ENCODE measurements around the gene EXOC6. TPM values are rescaled to one million over a fixed set of nuclear protein-coding genes. Genes with fewer than 3 reads are reported as not detected.

The EXOC6 gene
- total and polyA plus RNA-seq, 10 of the 15 experiments (the other 5 are each of a cell fraction or from before 2014, with no cell fraction given), result 7.6 to 53.8 (median 13.3) TPM

GRCh38 chr10:92892691-92893054 lies 44.4 kb downstream of the EXOC6 start:
- Histone ChIP-seq H3K27me3 (replicated peaks in 1 of 2; ENCODE audit: control insufficient read depth in 2 of 2, insufficient read depth in 2 of 2, low read length in 1 of 2) (no peaks in the 10 kb centered on the region), H3K79me2 (ENCODE audit: control insufficient read depth, insufficient read depth, low read length) (no peaks in the 10 kb centered on the region), H2AFZ (ENCODE audit: control insufficient read depth, low read depth, low read length) (no peak overlapping the region), H3K9me3 (replicated peaks; ENCODE audit: control insufficient read depth, insufficient read depth, low read length) (no peaks in the 10 kb centered on the region), H3K4me3 (no peak overlapping the region), H3K36me3 (ENCODE audit: control insufficient read depth in 2 of 2, insufficient read depth in 2 of 2, low read length in 1 of 2) (no peaks in the 10 kb centered on the region), H4K20me1 (ENCODE audit: control insufficient read depth, insufficient read depth) (no peaks in the 10 kb centered on the region), H3K4me1 (ENCODE audit: control insufficient read depth, insufficient read depth, low read length) (no peaks in the 10 kb centered on the region), H3K4me2 (ENCODE audit: control insufficient read depth, insufficient read depth) (no peak overlapping the region), H3K9ac (ENCODE audit: control insufficient read depth, insufficient read depth, low read length) (no peak overlapping the region), H3K27ac (ENCODE audit: control insufficient read depth, insufficient read depth) (no peak overlapping the region)
- whole genome bisulfite sequencing (ENCODE audit: insufficient coverage, insufficient replicate concordance, low lambda C conversion rate, missing lambda C conversion rate), result 95% methylated on average over 3 of the region's 3 CpGs
- intact Hi-C loops (cut with micrococcal nuclease; ENCODE audit: unreplicated experiment), result no loop called here
- no TSS peak for BruUV-seq (replicated peaks)
- ChIA-PET RAD21 (ENCODE audit: unreplicated experiment) (no interaction called here), SMC1A (ENCODE audit: uncharacterized antibody, unreplicated experiment) (interaction anchor here (0.6 to 0.8 kb wide), 2 partner anchors 9 to 12 kb away, joined by 3 read pairs; no protein-coding TSS in a partner anchor), POLR2A (no interaction called here), CTCF (interaction anchor here (1.0 to 1.6 kb wide), 5 partner anchors 9 to 147 kb away, joined by 3 to 7 read pairs (median 3); no protein-coding TSS in a partner anchor)
- in situ Hi-C loops (cut with MboI), result no loop called here
- FAIRE-seq, result no peak
- no peak for DNase-seq (ENCODE audit: low read depth, low spot score)
- ATAC-seq, result no peak
- TF ChIP-seq, protein P1, sequence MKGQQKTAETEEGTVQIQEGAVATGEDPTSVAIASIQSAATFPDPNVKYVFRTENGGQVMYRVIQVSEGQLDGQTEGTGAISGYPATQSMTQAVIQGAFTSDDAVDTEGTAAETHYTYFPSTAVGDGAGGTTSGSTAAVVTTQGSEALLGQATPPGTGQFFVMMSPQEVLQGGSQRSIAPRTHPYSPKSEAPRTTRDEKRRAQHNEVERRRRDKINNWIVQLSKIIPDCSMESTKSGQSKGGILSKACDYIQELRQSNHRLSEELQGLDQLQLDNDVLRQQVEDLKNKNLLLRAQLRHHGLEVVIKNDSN (IDR thresholded peaks at IDR 0.05; ENCODE audit: borderline replicate concordance, extremely low read length, insufficient read depth, low read depth, low read length), result no peak
- no peak for TF ChIP-seq ZBTB11 (CRISPR knock-in tag; IDR thresholded peaks at IDR 0.05)
- no peak for TF ChIP-seq CEBPB (IDR thresholded peaks at IDR 0.05; ENCODE audit: borderline replicate concordance in 1 of 2, low read depth in 2 of 2, low read length in 2 of 2)
- no peak for TF ChIP-seq SIX5 (IDR thresholded peaks at IDR 0.05; ENCODE audit: low read depth, low read length, severe bottlenecking)
- TF ChIP-seq STAT1 (conservative IDR thresholded peaks at IDR 0.05), result no peak
- no peak for TF ChIP-seq CREM (IDR thresholded peaks at IDR 0.05; ENCODE audit: low read depth)
- TF ChIP-seq MYB (IDR thresholded peaks at IDR 0.05; ENCODE audit: borderline replicate concordance, low read depth, low read length), result no peak
- no peak for TF ChIP-seq SUPT20H (IDR thresholded peaks at IDR 0.05; ENCODE audit: borderline replicate concordance, control insufficient read depth, low read depth, low read length)
- TF ChIP-seq MYC (IDR thresholded peaks at IDR 0.05; ENCODE audit: insufficient read depth, insufficient read length, insufficient replicate concordance, low read length, severe bottlenecking), result no peak
- TF ChIP-seq, protein P2, sequence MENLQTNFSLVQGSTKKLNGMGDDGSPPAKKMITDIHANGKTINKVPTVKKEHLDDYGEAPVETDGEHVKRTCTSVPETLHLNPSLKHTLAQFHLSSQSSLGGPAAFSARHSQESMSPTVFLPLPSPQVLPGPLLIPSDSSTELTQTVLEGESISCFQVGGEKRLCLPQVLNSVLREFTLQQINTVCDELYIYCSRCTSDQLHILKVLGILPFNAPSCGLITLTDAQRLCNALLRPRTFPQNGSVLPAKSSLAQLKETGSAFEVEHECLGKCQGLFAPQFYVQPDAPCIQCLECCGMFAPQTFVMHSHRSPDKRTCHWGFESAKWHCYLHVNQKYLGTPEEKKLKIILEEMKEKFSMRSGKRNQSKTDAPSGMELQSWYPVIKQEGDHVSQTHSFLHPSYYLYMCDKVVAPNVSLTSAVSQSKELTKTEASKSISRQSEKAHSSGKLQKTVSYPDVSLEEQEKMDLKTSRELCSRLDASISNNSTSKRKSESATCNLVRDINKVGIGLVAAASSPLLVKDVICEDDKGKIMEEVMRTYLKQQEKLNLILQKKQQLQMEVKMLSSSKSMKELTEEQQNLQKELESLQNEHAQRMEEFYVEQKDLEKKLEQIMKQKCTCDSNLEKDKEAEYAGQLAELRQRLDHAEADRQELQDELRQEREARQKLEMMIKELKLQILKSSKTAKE (IDR thresholded peaks at IDR 0.05; ENCODE audit: low read depth, poor library complexity, severe bottlenecking), result no peak
- TF ChIP-seq BACH1 (IDR thresholded peaks at IDR 0.05; ENCODE audit: borderline replicate concordance), result no peak
- no peak for TF ChIP-seq ZNF207 (IDR thresholded peaks at IDR 0.05; ENCODE audit: borderline replicate concordance)
- TF ChIP-seq MTA3 (IDR thresholded peaks at IDR 0.05; ENCODE audit: borderline replicate concordance, low read length), result no peak
- TF ChIP-seq FOXM1 (IDR thresholded peaks at IDR 0.05; ENCODE audit: low read depth, low read length), result no peak
- TF ChIP-seq SMAD1 (IDR thresholded peaks at IDR 0.05; ENCODE audit: low read depth, partially characterized antibody), result no peak
- no peak for TF ChIP-seq IRF4 (IDR thresholded peaks at IDR 0.05; ENCODE audit: low read depth, low read length)
